Measurements from ENCODE around the gene PLOD2. TPM values are rescaled to one million over a fixed set of nuclear protein-coding genes. Genes with fewer than 3 reads are reported as not detected.

Gene PLOD2
- total and polyA plus RNA-seq, 2 donors (not counting 1 experiment from before 2014, with no cell fraction given) = not detected

DNA sequence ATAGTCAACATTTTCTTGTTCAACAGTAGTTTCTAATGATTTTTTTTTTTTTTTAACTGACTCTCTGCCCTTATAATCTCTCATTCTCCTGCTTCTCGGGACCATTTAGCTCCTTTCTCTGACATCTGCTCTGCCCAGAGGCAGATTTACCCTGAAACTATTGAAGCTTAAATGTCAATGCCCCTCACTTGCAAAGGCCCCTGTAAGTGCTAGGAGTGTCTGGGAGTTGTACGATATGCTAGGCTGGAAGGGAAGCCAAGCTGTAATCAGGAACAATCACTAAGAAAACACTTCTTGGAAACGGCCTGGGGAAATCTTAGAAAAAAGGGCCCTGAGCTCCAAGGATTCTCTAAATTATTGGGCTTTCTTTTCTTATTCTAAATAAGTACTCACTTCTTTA, 5.8 kb upstream of the PLOD2 start:
- Histone ChIP-seq H2AFZ (ENCODE audit: insufficient read depth, low read depth, low read length, poor library complexity, severe bottlenecking) (no peak overlapping the region), H3K4me2 (replicated peaks; ENCODE audit: low read depth, low read length, poor library complexity, severe bottlenecking) (no peak overlapping the region), H3K27me3 (replicated peaks in 1 of 4; ENCODE audit: control extremely low read depth in 1 of 4, control insufficient read depth in 3 of 4, insufficient read depth in 4 of 4, low read length in 3 of 4) (peaks cover 0 to 10% (median 6%) of the 10 kb centered on the region in 4 experiments), H3K79me2 (ENCODE audit: control insufficient read depth, insufficient read depth, low read length) (no peaks in the 10 kb centered on the region), H3K36me3 (replicated peaks in 1 of 2; ENCODE audit: control extremely low read depth in 1 of 2, control insufficient read depth in 1 of 2, extremely low read depth in 1 of 2, insufficient read depth in 2 of 2, low read length in 1 of 2) (no peaks in the 10 kb centered on the region), H3K4me1 (ENCODE audit: control insufficient read depth in 2 of 2, insufficient read depth in 2 of 2, low read length in 2 of 2) (peaks cover 0 to under 1% of the 10 kb centered on the region in 2 donors), H3K4me3 (ENCODE audit: control extremely low read depth in 1 of 5, extremely low read depth in 1 of 5, insufficient read depth in 1 of 5, low read depth in 2 of 5, low read length in 4 of 5) (no peak overlapping the region), H3K27ac (ENCODE audit: low read length in 2 of 2) (no peak overlapping the region), H3K9ac (ENCODE audit: low read length) (no peak overlapping the region), H4K20me1 (ENCODE audit: control insufficient read depth, insufficient read depth, low read length, poor library complexity, severe bottlenecking) (no peaks in the 10 kb centered on the region), H3K9me3 (ENCODE audit: control extremely low read depth in 1 of 3, control insufficient read depth in 2 of 3, insufficient read depth in 1 of 3, low read length in 2 of 3) (no peaks in the 10 kb centered on the region)
- intact Hi-C loops (cut with micrococcal nuclease) = no loop called here
- Mint-ChIP-seq H3K27me3 (peaks cover 17% of the 10 kb centered on the region), H3K27ac (no peak overlapping the region), H3K4me3 (no peak overlapping the region), H3K9me3 (ENCODE audit: insufficient read depth) (peaks cover 3% of the 10 kb centered on the region), H3K4me1 (no peaks in the 10 kb centered on the region)
- ChIA-PET POLR2A (no interaction called here), CTCF (no interaction called here)
- WGBS (ENCODE audit: insufficient coverage) = no CpG with 5 or more reads among the region's 3 CpGs
- ATAC-seq (ENCODE audit: low read depth) = no peak
- no peak for DNase-seq
- TF ChIP-seq, protein P1, sequence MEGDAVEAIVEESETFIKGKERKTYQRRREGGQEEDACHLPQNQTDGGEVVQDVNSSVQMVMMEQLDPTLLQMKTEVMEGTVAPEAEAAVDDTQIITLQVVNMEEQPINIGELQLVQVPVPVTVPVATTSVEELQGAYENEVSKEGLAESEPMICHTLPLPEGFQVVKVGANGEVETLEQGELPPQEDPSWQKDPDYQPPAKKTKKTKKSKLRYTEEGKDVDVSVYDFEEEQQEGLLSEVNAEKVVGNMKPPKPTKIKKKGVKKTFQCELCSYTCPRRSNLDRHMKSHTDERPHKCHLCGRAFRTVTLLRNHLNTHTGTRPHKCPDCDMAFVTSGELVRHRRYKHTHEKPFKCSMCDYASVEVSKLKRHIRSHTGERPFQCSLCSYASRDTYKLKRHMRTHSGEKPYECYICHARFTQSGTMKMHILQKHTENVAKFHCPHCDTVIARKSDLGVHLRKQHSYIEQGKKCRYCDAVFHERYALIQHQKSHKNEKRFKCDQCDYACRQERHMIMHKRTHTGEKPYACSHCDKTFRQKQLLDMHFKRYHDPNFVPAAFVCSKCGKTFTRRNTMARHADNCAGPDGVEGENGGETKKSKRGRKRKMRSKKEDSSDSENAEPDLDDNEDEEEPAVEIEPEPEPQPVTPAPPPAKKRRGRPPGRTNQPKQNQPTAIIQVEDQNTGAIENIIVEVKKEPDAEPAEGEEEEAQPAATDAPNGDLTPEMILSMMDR (IDR thresholded peaks at IDR 0.05) = no peak
- TF ChIP-seq EZH2 (IDR thresholded peaks at IDR 0.05; ENCODE audit: borderline replicate concordance, insufficient read depth, low read depth, low read length, poor library complexity, severe bottlenecking) = no peak

DNA sequence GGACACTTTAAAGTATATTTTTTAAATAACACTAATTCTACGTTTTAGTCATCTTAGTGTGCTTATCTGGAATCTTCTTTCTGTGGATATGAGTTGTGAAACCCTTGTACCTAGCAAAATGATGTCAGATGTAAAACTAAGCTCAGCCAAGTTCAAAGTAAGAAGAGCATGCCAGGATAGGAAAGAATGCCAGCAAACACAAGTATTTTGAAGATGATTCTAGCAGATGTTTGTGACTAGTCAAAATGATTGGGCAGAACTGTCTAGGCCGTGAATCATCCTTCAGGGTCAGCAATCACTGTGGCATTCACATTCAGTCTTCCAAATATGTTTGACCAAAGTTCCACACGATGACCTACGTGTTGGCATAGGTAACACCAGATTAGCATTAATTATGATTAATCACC, 5.4 kb upstream of the PLOD2 start:
- Histone ChIP-seq H3K79me2 (ENCODE audit: control insufficient read depth, insufficient read depth, low read length) (no peaks in the 10 kb centered on the region), H3K9me3 (ENCODE audit: control extremely low read depth in 1 of 3, control insufficient read depth in 2 of 3, insufficient read depth in 1 of 3, low read length in 2 of 3) (no peaks in the 10 kb centered on the region), H3K9ac (ENCODE audit: low read length) (no peak overlapping the region), H3K4me2 (replicated peaks; ENCODE audit: low read depth, low read length, poor library complexity, severe bottlenecking) (no peak overlapping the region), H3K4me3 (ENCODE audit: control extremely low read depth in 1 of 5, extremely low read depth in 1 of 5, insufficient read depth in 1 of 5, low read depth in 2 of 5, low read length in 4 of 5) (no peak overlapping the region), H2AFZ (ENCODE audit: insufficient read depth, low read depth, low read length, poor library complexity, severe bottlenecking) (no peak overlapping the region), H3K4me1 (ENCODE audit: control insufficient read depth in 2 of 2, insufficient read depth in 2 of 2, low read length in 2 of 2) (peaks cover 3 to 5% of the 10 kb centered on the region in 2 donors), H3K27ac (ENCODE audit: low read length in 2 of 2) (no peak overlapping the region), H3K36me3 (replicated peaks in 1 of 2; ENCODE audit: control extremely low read depth in 1 of 2, control insufficient read depth in 1 of 2, extremely low read depth in 1 of 2, insufficient read depth in 2 of 2, low read length in 1 of 2) (no peaks in the 10 kb centered on the region), H4K20me1 (ENCODE audit: control insufficient read depth, insufficient read depth, low read length, poor library complexity, severe bottlenecking) (no peaks in the 10 kb centered on the region), H3K27me3 (replicated peaks in 1 of 4; ENCODE audit: control extremely low read depth in 1 of 4, control insufficient read depth in 3 of 4, insufficient read depth in 4 of 4, low read length in 3 of 4) (peaks cover 0 to 14% (median 11%) of the 10 kb centered on the region in 4 experiments)
- TF ChIP-seq, protein P1 (IDR thresholded peaks at IDR 0.05) = no peak
- TF ChIP-seq EZH2 (IDR thresholded peaks at IDR 0.05; ENCODE audit: borderline replicate concordance, insufficient read depth, low read depth, low read length, poor library complexity, severe bottlenecking) = no peak
- POLR2A ChIA-PET = no interaction called here
- H3K4me1 Mint-ChIP-seq = peaks cover 4% of the 10 kb centered on the region
- intact Hi-C loops (cut with micrococcal nuclease) = no loop called here
- H3K27me3 Mint-ChIP-seq = peaks cover 20% of the 10 kb centered on the region
- peaks cover 3% of the 10 kb centered on the region for H3K9me3 Mint-ChIP-seq (ENCODE audit: insufficient read depth)
- no peak overlapping the region for H3K27ac Mint-ChIP-seq
- WGBS (ENCODE audit: insufficient coverage) = 82% methylated on average over 1 of the region's 4 CpGs
- DNase-seq (no peak), ATAC-seq (ENCODE audit: low read depth) (no peak)
- CTCF ChIA-PET = no interaction called here
- H3K4me3 Mint-ChIP-seq = no peak overlapping the region
